GM21381 (cell line): ENCODE measurements around the gene LRRC71.

ENCODE experiments used
- ATAC-seq: cut with Tn5 transposase; IDR thresholded peaks from one replicate; pipeline ENCODE4 v1.9.1; 2021; ENCODE audit warnings: mild to moderate bottlenecking, moderate library complexity; ENCODE audit not compliant: unreplicated experiment

The LRRC71 gene

GRCh38 chr1:156905176-156905575 lies 15.3 kb upstream of the LRRC71 start:
- ATAC-seq = no peak

- no peak for ATAC-seq
Observed at GRCh38 chr1:156905651-156906050, 14.8 kb upstream of the LRRC71 start.

- no peak for ATAC-seq
Observed at GRCh38 chr1:156906206-156906906, 14.1 kb upstream of the LRRC71 start.

GRCh38 chr1:156908541-156908940 lies 11.9 kb upstream of the LRRC71 start:
- ATAC-seq = no peak

- ATAC-seq = no peak
Observed at GRCh38 chr1:156908955-156909354, 11.5 kb upstream of the LRRC71 start.

GRCh38 chr1:156909671-156910070 lies 10.8 kb upstream of the LRRC71 start:
- no peak for ATAC-seq

GRCh38 chr1:156910309-156910782 lies 10.1 kb upstream of the LRRC71 start:
- ATAC-seq = no peak

GRCh38 chr1:156911577-156912298 lies 8.7 kb upstream of the LRRC71 start:
- no peak for ATAC-seq

GRCh38 chr1:156912310-156912709 lies 8.1 kb upstream of the LRRC71 start:
- ATAC-seq = no peak

- no peak for ATAC-seq
Observed at GRCh38 chr1:156912861-156913808, 7.3 kb upstream of the LRRC71 start.

GRCh38 chr1:156913809-156914387 lies 6.5 kb upstream of the LRRC71 start:
- no peak for ATAC-seq

GRCh38 chr1:156914440-156914856 lies 6.0 kb upstream of the LRRC71 start:
- ATAC-seq = no peak

- no peak for ATAC-seq
Observed at GRCh38 chr1:156921053-156921529, 659 bp downstream of the LRRC71 start.

GRCh38 chr1:156922986-156923669 lies 2.7 kb downstream of the LRRC71 start:
- no peak for ATAC-seq

GRCh38 chr1:156923670-156924477 lies 3.4 kb downstream of the LRRC71 start:
- ATAC-seq = no peak

- ATAC-seq = no peak
Observed at GRCh38 chr1:156924478-156925153, 4.2 kb downstream of the LRRC71 start.

GRCh38 chr1:156925154-156926010 lies 5.0 kb downstream of the LRRC71 start:
- no peak for ATAC-seq

GRCh38 chr1:156926175-156926574 lies 5.7 kb downstream of the LRRC71 start:
- ATAC-seq = no peak
